HG02973 (cell line): ENCODE measurements around the gene PPM1G.

Experiments used
- ATAC-seq: cut with Tn5 transposase; IDR thresholded peaks from one replicate; pipeline ENCODE4 v1.9.1; 2021; ENCODE audit warnings: moderate library complexity; ENCODE audit not compliant: unreplicated experiment

PPM1G gene

DNA sequence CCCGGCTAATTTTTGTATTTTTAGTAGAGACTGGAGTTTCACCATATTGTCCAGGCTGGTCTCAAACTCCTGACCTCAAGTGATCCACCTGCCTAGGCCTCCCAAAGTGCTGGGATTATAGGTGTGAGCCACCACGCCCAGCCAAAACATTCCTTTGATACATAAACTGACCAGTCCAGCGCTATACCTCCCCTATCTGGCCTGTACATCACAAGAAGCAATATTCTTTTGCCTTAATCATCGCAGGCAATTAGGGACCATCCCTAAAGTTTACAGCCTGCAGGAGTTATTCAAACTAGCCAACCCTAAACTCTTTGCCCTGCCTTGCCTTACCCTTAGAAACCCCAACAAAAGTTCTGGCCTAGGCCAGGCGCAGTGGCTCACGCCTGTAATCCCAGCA is 6.8 kb upstream of the PPM1G start:
- ATAC-seq = no peak

GRCh38 chr2:27412419-27413152 is 3.2 kb upstream of the PPM1G start:
- ATAC-seq = no peak

GRCh38 chr2:27408601-27409320 is 630 bp downstream of the PPM1G start:
- ATAC-seq = peak; percentile 18

DNA sequence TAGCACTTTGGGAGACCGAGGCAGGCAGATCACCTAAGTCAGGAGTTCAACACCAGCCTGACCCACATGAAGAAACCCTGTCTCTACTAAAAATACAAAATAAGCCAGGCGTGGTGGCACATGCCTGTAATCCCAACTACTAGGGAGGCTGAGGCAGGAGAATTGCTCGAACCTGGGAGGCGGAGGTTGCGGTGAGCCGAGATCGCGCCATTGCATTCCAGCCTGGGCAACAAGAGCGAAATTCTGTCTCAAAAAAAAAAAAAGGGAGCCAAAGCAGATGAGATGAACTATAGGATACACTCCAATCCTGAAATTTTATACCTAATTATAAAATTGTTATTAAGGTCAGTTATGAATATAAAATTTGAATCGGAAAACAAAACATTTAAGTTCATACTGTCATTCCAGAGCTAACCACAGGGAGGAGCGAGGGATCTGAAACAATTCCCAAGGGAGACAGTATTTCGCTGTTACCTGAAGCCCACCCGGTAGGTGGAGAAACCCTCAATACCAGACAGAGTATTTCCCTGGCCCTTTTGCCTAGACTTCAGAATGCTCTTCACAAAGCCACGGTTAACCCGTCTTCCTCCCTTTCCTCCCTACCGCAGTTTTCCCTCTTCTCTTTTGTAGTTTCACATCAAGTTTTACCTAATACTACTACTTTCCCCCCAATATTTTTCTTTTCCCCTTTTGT is 1.4 kb downstream of the PPM1G start:
- no peak for ATAC-seq

DNA sequence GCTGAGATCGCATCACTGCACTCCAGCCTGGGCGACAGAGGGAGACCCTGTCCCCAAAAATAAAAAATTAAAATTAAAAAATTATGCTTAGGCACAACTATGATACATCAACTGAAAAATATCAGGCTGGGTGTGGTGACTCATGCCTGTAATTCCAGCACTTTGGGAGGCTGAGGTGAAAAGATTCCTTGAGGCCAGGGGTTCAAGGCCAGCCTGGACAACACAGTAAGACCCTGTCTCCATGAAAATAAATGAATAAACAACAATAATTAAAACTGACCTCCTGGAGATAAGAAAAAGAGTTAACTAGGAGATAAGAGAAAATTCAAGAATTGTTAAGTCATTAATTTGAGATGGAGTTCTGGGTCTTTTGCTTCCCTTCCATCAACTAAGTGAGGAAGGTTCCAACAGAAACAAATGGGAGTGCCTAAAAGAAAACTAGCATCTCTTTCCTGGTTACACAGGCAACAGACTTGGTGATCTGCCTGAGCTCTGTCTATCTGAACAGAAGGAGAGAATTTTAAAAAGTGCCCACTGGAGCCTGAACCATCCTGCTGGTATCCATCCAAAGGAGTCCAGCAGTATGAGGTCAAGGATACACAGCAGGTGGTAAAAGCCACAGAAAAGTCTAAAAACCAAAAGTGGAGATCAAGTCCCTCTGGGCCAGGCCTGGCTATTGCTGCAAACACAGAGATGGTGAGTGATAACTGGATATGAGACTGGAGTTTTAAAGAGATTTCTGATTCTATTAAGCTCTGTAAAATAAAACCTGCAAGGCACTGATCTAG is 8.8 kb downstream of the PPM1G start:
- no peak for ATAC-seq

GRCh38 chr2:27398962-27399361 is 10.4 kb downstream of the PPM1G start:
- no peak for ATAC-seq

- no peak for ATAC-seq
Observed at GRCh38 chr2:27393225-27393624, 16.2 kb downstream of the PPM1G start.

DNA sequence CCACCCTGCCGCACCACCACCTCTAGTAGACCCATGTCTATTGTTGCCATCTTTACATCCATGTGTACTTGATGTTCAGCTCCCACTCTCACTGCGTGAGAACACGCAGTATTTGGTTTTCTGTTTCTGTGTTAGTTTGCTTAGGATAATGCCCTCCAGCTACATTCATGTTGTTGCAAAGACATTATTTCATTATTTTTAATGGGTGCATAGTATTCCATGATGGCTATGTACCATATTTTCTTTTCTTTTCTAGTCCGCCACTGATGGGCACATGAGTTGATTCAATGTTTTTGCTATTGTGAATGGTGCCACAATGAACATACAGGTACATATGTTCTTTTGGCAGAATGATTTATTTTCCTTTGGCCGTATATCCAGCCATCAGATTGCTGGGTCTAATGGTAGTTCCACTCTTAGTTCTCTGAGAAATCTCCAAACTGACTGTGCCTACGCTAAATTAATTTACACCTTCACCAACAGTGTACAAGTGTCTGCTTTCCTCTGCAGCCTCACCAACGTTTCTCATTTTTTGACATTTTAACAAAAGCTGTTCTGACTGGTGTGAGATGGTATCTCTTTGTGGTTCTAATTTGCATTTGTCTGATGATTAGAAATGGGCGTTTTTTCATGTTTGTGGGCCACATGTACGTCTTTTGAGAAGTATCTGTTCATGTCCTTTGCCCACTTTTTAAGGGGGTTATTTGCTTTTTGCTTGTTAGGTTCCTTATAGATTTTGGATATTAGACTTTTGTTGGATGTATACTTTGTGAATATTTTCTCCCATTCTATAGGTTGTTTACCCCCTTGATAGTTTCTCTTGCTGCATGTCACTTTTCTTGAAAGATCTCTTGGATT is 18.3 kb downstream of the PPM1G start:
- no peak for ATAC-seq

DNA sequence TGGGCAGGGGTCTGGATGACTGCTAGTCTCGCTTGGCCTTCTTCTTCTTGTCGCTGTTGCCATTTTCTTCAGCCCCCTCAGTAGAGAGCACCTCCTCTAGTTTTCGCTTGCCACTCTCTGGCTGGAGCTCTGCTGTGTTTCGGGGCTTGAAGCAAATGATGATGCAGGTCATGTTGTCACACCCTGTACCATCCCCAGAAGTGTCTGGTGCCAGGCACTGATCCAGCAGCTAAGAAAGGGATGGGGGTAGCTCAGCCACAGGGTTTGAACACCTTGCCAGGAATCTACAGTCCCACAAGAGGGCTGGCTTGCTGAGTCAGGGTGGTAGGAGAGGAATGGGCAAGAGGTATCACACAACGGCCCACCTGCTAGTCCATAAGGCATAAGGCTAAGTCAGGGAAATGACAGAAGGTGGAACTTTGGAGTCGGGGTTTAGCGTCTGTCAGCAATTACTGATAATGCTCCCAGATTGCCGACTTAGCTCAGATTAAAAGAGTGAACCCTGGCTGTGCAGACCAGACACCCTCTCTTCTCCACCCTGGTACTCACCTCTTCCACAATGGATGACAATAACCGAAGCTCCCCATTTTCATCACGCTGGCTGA is 27.7 kb downstream of the PPM1G start:
- no peak for ATAC-seq

- ATAC-seq = peak; percentile 75
Observed at GRCh38 chr2:27380626-27381545, 28.5 kb downstream of the PPM1G start, which contains the start of gene ZNF513. Gene ZNF513 (minus strand): TSS chr2:27380734. CDS start chr2:27380526, 208 bp downstream.

DNA sequence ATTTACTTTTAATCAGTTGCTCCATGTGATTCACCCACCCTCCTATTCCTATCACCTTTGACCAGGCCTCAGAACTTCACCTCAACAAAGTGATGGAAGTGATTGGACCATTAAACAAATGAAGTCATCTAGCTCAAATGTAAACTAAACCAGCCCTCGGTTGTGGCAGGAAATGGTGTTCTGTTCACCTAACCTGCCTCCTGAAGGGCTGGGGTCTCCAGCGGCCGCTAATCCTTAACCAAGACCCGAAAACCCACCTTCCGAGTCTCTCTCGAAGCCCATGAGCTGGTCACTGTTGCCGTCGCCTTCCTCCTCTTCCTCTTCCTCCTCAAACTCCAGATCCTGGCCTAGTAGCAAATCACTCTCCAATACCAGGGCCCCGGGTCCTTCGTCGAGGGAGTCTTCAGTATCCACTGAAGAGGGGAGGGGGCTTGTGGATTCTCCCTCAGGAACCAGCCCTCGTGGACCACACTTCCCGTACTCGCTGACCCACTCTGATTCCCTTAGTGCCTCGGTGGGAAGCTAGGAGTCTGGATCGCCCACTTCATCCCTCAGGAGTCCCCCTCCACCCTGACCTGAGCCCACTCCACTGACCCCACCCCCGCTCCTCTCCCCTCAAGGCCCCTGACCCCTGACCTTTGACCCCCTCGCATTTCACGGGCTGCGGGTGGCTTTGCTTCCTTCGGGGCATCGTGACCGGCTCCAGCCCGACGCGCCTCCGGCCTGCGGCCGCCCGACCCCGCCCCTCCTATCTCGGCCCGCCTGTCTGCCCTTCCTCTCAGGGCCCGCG is 29.4 kb downstream of the PPM1G start:
- ATAC-seq = peak; percentile 28

- no peak for ATAC-seq
Observed at GRCh38 chr2:27379383-27379835, 30.0 kb downstream of the PPM1G start.

DNA sequence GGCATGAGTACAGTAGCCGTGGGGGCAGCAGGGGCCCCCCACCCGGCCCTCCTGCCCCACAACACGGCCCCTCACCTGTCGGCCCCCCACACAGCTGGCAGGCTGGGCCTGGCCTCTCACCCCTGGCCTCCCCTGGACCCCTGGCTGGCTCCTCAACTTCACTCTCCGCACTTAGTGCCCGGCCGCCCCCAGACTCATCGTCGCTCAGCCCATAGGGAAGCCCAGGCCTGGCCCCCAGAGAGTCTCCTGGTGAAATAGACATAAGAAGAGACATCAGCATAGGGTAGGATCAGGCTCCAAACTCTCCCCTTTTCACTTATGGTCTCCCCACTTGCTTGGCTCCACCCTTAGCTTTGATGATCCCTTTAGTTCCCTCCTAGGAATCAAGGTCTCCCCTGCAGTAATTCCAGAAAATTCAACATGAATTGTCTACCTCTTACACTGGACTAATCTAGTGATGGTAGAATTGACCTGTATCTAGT is 30.5 kb downstream of the PPM1G start:
- ATAC-seq = no peak

GRCh38 chr2:27378096-27378808 is 31.1 kb downstream of the PPM1G start:
- ATAC-seq = no peak

GRCh38 chr2:27377618-27378095 is 31.7 kb downstream of the PPM1G start:
- no peak for ATAC-seq

- ATAC-seq = no peak
Observed at GRCh38 chr2:27376866-27377617, 32.3 kb downstream of the PPM1G start.
